Measurements from ENCODE around the gene SNAPC4.
"Not testable (repeated sequence)": the region's sequence is repeated elsewhere in the genome, so short reads cannot be mapped to it uniquely, and the experiment has no call there.

The SNAPC4 gene

GRCh38 chr9:136409557-136410455, 9.8 kb upstream of the SNAPC4 start:
- no peak for DNase-seq

- no peak for DNase-seq
These were observed 7.9 kb upstream of the SNAPC4 start for GRCh38 chr9:136407911-136408310.

- DNase-seq = not testable (repeated sequence)
These were observed 7.1 kb upstream of the SNAPC4 start for GRCh38 chr9:136407061-136407460.

DNA sequence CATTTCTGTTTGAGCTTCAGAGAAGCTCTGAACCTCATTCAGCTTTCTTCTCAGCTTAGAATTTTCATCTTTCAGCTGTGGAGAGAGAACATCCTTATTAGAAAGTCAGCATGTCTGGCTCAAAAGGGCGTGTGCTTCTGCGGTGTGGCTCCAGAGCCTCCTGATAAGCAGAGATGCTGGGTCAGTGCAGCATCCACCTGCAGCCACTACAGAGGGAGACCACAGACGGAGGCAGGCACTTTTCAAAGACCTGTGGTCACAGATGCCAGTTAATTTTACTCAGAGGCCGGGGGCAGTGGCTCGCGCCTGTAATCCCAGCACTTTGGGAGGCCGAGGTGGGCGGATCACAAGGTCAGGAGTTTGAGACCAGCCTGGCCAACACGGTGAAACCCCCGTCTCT, 5.9 kb upstream of the SNAPC4 start:
- not testable (repeated sequence) for DNase-seq

- no peak for DNase-seq
These were observed 5.5 kb upstream of the SNAPC4 start for GRCh38 chr9:136405481-136405880.

GRCh38 chr9:136404801-136405136, 4.8 kb upstream of the SNAPC4 start:
- no peak for DNase-seq

DNA sequence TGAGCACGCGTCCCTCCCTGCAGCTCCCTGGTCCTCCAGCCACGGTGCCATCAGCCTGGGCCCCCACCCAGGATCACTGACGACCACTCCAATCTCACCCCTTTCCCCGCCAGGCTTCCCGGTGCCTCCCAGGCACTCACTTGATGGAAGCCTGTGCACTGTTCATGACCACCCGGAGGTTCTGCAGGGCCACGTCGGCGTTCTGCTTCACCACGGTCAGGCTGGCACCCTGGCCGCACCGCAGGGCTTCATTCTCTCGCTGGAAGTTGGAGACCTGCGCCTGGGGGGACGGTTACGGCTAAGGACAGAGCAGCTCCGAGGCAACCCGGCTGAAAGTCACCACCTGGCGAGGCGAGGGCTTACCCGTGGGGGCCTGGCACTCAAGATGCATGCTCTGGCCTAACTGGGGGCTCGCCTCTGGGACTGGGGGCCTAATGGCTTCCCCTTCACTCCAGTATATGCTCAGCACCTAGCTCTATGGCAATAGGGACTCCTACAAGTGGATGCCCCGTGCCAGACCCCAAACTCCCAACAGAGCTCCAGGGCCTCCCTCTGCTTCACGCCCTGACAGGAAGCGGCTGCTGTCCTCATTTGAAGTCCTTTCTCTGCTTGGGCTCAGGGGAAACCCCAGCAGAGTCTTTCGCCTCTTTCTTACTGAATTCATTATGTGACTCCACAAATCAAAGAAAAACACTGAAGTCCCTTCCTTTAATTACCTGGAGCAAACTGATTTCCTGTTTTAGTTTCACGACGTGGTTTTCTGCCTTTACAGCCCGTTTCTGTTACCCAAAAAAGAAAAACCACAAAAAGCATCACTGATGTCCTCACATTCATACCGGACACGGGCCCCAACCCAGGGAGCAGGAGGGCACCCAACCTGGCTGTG, 4.2 kb upstream of the SNAPC4 start:
- no peak for DNase-seq

DNA sequence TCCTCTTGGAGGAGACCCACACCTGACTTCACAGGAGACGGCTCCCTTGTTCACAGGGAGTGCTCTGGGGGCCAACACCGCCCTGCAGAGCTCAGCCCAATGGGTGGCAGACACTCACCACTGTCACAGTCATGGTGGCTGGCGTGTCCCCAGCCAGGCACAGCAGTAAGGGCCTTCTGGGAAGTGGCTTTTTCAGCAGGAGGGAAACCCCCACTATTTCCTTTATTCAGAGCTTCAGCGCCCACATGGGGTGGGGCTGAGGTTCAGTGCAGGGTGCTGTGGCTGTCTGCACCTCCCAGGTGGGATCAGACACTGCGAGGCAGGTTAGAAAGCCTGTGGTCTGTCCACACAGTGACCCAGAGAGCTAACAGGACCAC, 3.6 kb upstream of the SNAPC4 start:
- DNase-seq = no peak

DNA sequence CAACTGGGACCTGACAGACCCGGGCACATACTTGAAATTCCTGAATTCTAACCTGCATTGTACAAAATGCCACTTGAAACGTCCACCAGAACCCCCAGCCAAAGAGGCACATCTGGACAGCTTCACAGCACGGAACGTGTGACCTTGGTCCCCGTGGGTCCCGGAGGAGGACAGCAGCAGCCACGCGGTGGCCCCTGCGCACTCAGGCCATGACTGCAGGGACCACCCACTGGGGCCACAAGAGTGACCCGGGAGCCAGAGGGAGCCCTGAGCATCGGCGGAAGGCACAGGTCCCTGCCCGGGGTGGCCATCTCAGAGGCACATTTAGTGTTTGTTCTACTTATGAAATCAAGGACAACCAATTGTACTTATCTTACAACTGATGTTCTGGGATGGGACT, 2.1 kb upstream of the SNAPC4 start:
- DNase-seq = no peak

- no peak for DNase-seq
These were observed 1.4 kb upstream of the SNAPC4 start for GRCh38 chr9:136401173-136401922.

- DNase-seq = no peak
These were observed 563 bp downstream of the SNAPC4 start for GRCh38 chr9:136399176-136400037.

DNA sequence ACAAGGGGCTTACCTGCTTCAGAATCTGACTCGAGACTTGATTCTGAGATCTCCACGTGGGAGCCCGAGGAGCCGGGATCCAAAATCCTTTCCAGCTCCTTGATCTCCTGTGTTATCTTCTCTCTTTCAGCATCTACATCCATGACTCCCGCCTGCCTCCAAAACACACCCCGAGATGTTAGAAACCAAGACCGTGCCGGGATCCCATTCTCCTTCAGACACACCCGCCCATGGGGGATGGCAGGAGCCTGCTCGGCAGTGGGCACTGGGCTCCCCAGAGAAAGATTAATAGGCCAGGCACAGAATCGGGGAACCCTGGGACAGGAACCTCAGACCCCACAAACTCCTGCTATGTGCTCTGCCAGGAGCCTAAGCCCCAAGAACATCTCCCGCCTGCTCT, 1.7 kb downstream of the SNAPC4 start:
- no peak for DNase-seq

DNA sequence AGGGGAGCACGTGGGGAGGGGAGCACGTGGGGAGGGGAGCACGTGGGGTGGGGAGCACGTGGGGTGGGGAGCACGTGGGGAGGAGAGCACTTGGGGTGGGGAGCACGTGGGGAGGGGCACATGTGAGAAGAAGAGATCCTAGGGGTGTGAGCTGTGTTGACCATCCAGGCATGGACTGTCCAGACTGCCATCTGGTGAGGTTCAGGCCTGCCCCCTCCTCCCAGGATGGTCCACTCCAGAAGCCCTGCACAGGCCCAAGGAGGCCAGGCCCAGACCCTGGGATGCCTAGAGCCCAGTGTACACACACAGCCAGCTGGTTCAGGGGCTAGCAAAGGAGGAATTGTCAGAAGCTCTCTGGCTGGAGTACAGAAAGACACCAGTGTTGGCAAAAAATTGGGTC, 2.3 kb downstream of the SNAPC4 start:
- no peak for DNase-seq

GRCh38 chr9:136396219-136396515, 3.8 kb downstream of the SNAPC4 start:
- DNase-seq = no peak

GRCh38 chr9:136395345-136396218, 4.4 kb downstream of the SNAPC4 start:
- no peak for DNase-seq

GRCh38 chr9:136395020-136395340, 5.0 kb downstream of the SNAPC4 start:
- DNase-seq = no peak

DNA sequence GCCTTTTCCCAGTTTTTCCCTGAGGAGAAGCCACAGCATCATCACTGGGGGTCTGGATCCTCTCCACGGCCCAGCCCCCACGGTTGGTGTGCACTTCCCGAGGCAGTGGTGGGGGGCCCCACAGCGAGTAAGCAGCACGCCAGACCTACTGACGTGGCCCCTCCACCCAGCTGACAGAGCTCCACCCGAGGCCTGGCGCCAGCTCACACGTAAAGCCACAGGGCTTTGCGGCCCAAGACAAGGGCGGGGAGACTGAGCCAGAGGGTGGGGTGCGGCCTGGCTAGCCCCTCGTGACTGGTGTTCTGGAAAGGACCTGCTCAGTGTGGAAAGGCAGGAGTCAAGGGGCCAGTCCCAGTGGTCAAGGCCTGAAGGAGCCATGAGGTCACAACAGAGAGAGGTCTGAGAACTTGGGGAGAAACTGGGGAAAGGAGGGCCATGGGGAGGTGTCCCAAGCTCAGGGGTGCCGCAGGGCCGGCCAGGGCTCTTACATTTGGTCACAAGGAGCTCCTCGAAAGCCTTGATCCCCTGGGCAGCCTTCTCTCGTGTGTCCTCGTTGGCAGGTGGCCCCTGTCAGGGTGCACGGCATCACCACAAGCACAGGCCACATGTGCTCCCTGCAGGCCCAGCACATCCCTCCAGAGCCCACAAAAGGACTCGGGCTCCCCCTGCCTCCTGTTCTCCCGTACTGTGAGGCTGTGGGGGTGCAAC, 5.5 kb downstream of the SNAPC4 start:
- no peak for DNase-seq

DNA sequence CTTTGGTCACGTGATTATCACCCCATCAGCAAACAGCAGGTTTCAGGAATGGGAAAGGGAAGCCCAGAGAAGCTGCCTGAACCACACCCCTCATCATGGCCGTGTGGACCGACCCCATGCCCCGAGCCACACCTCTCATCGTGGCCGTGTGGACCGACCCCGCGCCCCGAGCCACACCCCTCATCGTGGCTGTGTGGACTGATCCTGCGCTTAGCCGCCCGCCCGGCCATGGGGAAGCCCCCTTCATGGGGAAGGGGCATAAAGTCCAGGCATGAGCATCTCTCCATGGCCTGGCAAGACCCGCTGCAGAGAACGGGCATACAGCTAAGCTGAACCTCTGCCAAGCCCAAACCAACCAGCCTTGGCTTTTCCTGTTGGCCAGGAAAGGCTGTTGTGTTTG, 6.4 kb downstream of the SNAPC4 start:
- no peak for DNase-seq

- no peak for DNase-seq
These were observed 7.2 kb downstream of the SNAPC4 start for GRCh38 chr9:136392538-136393449.
